Measurements from ENCODE around the gene ZNF19.

ZNF19 gene

DNA sequence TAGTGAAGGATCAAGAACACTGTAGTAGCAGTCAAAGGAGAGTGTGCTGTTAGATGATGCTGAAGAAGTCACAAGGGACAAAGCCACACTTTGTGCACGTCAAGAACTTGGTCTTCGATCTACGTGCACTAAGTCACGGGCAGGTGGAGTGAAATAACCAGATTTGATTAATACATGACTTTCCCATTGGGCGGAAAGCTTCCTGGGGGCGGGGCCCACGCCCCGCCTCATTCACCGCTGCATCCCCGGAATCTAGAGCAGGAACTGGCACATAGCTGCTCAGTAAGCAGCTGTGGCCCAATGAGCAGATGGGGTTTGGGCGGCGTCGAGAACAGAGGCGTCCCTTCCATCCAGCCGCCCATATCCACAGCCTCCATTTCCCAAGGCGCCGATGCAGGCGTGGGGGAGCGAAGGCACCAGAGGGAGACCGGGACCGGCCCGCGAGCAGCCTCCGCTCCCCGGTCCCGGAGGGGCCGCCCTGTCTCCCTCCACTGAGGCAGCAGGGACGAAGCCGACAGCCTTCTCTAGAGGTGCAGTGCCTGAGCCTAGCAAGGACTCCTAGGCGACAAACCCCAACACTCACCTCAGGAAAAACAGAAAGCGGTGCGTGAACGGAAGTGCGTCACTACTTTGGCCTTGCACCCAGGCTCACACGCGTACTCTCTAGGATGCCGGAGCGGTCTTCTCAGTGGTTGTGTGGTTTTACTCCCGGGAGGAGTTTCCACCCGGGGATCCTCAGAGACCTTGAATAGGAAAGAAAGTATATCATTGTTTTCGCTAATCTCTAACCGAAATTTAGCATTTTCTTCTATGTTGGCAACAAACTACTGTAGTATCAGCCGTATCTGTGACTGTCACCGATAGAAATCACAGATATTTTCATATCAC lies 4.9 kb downstream of the ZNF19 start:
- peak; percentile 77 for DNase-seq

DNA sequence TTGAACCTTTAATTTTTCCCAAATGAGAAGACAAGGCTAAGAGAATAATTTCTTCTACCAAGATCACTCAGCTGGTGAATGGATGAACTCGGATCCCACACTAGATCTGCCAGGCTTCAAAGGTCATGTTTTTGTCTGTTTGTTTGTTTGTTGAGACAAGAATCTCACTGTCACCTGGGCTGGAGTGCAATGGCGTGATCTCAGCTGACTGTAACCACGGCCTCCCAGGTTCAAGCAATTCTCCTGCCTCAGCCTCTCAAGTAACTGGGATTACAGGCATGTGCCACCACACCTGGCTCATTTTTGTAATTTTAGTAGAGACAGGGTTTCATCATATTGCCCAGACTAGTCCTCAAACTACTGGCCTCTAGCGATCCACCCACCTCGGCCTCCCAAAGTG lies 6.6 kb downstream of the ZNF19 start:
- DNase-seq = no peak

DNA sequence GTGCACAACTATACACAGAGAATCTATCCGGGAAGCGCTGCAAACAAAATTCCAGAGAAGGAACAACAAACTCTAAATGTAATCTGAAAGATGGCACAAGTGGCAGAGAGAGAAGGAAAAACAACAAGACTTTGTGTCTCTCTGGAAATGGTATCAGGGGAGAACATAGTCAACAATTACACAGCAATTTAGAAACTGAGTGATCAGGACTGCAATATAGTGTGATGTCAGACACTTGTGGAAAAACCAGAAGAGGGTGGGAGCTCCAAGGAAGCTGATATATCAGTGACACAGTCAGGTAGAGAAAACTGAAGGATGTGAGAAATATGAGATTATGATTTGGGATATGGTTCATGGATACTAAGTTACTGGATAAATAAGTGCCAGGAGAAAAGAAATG lies 8.2 kb downstream of the ZNF19 start:
- DNase-seq = no peak

DNA sequence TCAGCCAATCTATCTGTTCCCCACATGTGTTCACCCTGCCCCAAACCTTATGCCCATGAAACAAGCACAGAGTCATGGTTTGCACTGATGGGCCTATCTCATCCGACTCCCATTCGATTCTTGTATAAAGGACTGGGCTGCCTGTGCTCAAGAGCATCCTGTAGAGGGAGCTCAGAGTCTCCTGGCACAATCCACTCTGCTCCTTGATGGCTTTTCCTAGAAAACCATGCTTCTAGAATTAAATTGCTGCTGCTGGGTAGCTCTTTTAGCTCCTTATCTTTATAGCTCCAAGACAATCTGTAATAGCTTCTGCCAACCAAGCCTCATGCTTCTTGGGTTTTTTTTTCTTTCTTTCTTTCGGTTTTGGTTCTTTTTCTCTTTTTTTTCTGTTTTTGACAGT lies 9.7 kb downstream of the ZNF19 start:
- DNase-seq = no peak

DNA sequence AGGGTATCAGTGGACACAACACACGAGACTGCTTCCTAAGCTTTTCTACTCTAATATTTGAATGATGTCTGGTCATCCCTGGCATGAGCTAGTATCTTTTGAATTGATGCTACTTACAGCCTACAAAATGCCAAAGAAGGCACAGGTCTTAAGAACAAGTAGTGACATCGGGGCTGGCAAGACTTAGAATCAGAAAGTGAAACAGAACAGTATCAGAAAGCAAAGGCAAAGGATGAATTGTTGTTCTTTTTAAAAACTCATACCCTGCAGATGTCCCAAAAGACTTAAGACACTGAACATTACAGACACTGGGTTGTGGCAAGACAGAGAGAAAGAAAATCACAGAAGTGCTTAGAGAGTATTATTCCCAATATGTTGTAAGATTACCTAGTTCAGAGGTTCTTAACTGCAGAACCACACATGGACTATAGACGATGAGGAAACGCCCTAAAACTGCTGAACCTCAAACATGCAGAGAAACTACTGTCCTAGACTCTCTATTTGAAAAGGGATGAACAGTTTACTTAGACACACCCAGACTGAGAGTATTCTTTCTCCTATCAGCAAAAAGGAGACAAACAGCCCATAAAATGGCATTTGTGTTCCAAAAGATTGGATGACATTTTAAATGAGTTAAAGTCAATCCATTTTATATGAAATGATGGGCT lies 12.5 kb downstream of the ZNF19 start:
- DNase-seq = no peak

DNA sequence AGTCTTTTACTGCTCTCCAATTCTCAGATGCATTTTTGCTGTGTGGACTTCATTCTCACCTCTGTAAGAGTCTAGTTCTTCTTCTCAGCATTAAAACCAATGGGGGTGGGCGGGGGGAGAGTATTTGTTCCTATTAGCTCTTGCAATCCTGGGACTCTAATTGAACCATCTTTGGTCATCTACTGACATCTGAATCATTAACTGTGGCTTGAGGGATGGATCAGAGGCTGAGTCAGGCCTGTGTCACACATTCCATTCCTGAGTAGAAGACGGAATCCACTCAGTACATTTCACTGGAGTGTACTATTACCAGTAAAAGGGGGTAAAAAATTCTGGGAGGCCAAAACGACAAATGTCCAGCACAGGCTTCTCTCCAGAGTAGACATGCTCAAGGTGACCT lies 14.3 kb downstream of the ZNF19 start:
- DNase-seq = no peak

DNA sequence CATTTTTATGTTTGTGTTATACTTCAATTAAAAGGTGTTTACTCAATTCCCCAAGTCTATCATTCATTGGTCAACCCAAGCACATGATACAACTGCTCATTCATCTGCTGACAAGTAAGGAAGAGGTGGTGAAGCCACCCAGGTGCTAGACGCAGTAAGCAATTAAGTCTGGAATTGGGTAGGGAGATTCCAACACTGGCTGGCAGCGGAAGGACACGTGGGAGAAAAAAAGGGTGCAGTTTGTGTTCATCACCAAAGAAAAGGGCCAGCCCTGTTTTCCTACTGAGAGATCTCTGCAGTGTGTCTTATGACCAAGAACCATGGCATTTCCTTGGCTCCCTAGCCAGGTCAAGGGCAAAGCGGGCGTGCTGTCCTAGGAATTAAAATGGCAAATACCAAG lies 15.2 kb downstream of the ZNF19 start:
- DNase-seq = no peak

DNA sequence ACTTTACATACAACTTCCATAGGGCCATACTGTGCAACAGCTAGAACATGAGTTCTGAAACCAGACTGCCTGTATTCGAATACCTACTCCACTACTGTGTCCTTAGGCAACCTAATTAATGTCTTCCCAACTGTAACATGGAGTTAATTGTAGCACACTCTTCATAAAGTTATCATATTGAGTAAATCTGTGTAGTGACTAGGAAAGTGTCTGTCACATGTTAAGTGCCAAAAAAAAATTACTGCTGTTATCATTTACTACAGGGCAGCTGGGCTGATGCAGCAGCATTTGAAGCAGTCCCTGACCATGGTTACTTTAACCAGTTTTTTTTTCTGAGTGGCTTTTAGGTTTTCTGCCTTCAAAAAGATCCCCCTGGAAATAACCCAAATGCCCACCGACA lies 16.2 kb downstream of the ZNF19 start:
- DNase-seq = no peak

DNA sequence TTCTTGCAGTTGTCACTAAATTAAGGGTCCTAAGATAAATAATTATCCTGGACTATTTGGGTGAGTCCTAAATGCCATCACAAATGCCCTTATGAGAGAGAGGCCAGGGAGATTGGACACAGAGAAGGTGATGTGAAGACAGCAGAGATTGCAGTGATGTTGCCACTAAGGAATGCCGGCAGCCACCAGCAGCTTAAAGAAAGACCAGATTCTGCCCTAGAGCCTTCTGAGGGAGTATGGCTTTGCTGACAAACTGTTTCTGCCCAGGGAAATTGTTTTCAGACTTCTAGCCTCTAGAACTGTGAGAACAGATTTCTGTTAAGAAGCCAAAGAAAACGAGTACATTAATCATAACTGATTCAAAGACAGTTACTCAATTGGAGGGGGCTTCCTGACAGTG lies 17.1 kb downstream of the ZNF19 start:
- DNase-seq = no peak

DNA sequence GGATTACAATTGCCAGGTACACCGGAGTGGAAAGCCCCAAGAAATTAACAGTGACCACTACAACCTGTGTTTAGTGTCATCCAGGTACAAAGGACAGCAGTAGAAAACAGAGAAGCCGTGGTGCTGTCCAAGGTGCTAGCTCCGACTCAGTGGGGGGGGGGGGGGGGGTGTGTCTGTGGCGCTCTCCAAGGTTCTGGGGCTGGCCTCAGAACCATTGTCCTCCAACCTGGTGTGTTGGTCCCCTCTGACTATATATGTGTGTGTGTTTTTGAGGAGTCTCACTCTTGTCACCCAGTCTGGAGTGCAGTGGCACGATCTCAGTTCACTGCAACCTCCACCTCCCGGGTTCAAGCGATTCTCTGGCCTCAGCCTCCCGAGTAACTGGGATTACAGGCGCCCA lies 21.3 kb downstream of the ZNF19 start:
- DNase-seq = no peak

DNA sequence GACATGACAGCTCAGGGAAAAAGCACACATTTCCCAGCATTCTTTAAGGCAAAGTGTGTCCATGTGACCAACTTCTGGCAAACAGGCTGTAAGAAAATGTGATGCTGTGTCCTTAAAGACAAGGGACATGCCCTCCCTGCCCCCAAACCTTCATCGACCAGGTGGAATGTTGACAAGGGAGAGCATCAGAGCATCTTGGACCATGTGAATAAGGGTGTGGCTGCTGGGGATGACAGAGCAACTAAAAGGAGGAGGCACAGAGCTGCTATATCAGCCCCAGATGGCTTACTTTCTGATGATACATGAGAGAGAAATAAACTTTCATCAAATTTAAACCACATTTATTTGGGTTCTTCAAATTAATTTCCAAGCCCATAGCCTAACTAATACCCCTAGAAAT lies 24.9 kb downstream of the ZNF19 start:
- no peak for DNase-seq

DNA sequence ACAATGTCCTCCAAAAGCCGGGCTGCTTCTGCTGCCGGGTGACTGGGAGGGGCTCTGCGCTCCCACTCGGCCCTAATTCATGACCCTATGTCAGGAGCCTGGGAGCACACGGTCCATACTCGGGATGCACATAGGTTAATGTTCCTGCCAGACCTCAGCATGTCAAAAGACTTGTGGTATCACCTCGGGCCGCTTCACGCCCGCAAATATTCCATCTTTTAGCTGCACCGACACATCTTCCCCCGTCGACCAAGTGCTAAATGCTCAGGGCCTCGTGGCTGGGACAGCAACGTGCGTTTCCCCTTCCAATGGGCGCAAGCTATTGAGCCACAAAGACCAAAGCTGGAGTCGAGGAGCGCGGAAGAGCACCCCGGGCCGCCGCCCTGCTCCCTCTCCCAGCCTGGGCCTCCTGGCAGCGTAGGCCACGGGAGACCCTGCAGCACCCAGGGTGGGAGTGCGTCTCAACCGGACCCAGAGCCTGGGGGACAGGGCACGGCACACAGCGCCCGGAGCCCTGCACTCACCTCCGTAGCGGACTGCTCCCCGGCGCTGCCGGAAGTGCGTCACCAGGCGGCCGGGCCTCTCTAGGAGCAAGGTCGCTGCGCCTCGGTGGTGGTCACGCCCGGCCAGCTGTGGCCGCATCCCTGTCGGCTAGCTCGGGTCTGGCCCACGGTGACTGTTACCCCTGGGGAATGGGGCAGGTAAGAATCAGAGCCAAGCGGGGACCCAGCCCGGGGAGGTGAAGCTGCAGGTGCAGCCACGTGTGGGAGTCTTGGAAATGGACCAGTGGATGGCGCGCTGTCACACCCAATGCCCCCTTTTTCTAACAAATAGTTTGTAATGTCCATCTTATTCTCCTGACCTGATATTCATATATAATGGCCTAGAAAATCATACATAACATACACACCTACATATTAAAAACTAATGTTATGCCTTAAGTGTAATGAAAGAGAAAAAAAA lies 27.2 kb downstream of the ZNF19 start, which contains the start of gene ZNF23:
Gene ZNF23, minus strand, starts transcription at position 562 of the 963 bp plus-strand sequence. CDS start 5,451 bp downstream, outside the sequence.
- peak; percentile 28 for DNase-seq

DNA sequence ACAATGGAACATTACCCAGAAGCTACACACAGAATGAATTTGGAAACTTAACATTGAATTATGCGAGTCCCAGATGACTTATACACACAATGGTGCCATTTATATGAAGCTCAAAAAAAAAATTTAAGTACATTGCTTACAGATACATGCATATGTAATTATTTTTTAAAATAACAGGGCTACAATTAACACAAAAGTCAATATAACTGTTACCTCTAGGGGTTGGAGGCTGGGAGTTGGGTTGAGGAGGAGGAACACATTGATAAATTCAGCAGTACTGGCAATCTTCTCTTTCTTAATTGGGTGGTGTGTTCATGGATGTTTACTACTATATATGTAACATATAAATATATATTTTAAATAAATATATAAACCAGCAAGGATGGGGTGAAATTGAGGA lies 28.2 kb downstream of the ZNF19 start:
- DNase-seq = no peak

DNA sequence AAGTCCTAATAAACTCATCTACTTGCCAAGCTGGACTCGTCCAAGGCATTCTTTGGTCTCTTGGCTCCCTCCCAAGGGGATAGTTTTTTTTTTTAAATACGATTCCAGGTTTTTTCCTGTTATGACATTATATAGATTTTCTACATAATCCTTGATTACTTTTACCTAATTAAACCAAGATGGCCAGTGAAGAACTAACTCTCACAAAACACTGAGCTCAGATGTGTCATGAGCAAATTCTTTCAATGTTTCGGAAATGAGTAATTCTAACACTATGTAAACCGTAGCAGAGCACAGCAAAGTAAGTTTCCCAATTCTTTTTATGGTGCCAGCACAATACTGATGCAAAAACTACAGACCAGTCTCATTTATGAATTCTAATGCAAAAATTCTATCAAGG lies 28.9 kb downstream of the ZNF19 start:
- DNase-seq = no peak

DNA sequence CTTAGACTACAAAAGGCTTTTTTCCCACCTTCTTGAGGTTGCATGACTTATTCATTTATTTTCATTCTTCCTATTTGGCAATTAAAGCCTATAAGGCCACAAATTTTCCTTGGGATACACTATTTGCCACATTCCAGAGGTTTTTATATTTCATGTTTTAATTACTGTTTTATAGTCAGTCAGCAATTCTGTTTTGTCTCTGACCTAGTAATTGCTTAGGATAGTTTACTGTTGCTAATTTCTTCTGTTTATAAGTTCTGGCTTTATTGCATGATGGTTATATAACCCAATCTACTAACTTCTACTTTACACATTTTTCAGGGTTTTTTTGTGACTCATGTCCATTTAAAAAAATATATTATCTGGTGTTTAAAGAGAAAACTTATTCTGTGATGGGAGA lies 29.6 kb downstream of the ZNF19 start:
- DNase-seq = no peak

DNA sequence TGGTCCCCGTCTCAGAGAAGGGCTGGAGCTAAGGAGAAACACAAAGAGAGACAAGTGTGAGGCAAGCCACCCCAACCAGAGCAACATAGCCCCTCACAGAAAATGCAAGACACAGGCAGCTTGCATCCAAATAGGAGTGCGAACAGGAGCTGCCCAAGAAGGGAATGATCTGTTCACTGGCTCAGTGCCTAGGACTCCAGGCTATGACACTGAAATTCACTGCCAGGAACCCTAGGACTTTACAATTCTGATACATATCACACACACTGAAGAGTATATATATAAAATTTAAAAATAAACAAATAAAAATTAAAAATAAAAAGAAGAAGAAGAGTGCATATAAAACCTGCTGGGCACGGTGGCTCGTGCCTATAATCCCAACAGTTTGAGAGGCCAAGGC lies 32.3 kb downstream of the ZNF19 start:
- DNase-seq = no peak

DNA sequence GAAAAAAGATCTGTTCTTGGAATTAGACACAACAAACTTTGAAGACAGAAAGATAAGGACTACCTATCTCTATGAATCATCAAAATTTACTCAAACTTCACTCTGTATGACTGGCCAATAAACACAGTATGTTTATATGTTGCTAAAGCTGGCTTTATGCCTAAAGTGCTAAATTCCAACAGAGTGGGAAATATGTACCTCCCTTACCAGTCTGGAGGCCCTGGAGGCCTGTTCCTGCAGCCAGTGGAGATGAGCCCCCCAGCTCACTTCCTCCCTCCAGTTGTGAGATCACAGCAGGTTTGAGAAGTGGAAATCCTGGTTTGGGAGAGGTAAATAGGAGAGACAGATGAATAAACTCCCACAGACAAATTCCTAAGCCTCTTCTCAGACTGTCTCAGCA lies 36.1 kb downstream of the ZNF19 start:
- no peak for DNase-seq

DNA sequence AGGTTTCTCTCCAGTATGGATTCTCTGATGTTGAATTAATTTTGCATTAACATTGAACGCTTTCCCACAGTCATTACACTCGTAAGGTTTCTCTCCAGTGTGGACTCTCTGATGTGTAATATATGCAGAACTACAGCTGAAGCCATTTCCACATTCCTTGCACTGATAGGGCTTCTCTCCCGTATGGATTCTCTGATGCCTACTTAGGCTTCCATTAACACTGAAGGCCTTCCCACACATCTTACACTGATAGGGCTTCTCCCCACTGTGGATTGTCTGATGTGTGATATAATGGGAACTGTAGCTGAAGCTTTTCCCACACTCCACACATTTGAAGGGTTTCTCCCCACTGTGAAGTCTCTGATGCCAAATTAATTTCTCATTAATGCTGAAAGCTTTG lies 40.1 kb downstream of the ZNF19 start:
- DNase-seq = no peak

DNA sequence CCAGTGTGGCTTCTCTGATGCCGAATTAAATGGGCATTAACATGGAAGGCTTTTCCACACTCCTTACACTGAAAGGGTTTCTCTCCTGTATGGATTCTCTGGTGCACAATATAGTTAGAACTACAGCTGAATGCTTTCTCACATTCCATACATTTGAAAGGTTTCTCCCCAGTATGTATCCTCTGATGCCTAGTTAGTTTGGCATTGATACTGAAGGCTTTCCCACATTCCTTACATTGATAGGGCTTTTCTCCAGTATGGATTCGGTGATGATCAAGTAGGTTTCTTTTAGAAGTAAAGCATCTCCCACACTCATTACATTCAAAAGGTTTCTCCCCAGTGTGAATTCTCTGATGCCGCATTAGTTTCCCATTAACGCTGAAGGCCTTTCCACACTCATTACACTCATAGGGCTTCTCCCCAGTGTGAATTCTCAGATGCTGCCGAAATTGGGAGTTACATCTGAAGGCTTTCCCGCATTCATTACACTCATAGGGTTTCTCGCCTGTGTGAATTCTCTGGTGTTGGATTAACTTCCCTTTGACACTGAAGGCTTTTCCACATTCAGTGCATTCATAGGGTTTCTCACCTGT lies 40.8 kb downstream of the ZNF19 start:
- no peak for DNase-seq

DNA sequence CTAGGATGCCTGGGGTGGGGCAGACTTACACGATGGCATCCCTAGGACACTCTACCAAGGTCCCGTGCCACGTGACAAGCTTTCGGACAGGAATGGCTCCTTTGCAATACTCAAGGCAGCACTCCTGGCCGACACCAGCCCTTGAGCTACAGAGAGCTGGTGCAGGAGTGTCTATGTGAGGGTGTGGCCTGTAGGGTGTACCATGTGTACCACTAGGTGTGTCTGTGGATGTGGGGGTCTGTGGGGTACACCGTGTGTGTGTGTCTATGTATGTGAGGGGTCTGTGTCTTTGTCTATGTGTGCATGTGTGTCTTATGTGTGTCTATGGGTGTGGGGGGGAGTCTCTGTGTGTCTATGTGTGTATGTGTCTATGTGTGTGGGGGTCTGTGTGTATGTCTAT lies 45.4 kb downstream of the ZNF19 start:
- DNase-seq = no peak

DNA sequence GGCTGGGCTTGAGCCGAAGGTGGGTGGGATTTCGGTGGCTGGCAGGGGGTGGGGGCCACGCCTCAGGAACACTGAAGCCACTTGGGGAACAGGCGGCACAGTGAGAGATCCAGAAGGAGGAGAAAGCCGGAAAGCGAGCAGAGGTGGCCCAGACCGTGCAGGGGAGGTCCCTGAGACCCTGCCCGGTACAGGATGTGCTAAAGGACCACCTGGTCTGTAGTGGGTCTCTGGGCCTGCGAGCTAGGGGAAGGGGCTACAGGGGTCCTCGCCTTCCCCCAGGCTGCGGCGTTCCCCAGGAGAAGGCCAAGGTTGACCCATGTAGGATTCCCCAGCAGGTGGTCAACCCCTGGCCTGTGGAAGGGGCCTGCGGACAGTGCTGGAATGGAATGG lies 47.1 kb downstream of the ZNF19 start, which contains the start of gene TLE7:
Gene TLE7, minus strand, starts transcription at position 4 of the 390 bp plus-strand sequence. CDS start 8,730 bp downstream, outside the sequence.
- DNase-seq = no peak

DNA sequence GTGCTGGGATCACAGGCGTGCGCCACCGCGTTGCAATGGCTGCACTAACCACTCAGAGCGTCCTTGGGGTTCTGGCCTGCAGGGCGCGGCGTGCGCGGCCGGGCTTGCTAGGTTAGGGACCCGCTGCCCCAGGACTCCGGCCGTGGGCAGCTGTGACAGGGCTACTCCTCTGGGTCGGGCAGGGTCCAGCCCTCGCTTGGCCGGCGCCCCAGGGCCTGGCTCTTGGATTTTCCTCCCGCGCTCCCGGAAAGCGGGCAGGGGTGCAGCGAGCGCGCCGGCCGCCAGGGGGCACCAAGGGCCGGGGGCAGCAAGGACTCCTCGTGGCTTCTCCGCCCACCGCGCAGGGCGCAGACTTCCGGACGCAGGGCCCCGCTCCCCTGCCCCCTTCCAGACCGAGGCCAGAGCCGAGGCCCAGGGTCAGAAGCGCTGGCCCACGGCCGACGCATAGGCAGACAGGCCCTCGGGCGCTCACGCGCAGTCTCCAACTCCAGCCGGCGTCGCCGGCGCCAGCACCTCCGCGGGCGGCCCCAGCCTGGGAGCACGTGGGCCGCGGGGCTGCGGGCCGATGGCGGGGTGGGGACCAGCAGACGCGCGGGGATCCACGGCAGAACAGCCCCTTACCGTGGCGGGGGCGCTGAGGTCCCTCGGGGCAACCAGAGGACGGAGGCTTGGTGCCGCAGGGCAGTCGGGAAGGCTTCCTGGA lies 47.6 kb downstream of the ZNF19 start:
- no peak for DNase-seq
